HG03064 (cell line): Measurements from ENCODE around the gene EIF3J.
"Not testable (repeated sequence)": the region's sequence is repeated elsewhere in the genome, so short reads cannot be mapped to it uniquely, and the experiment has no call there.

Experiments used
- ATAC-seq: cut with Tn5 transposase; IDR thresholded peaks from one replicate; pipeline ENCODE4 v1.9.1; 2021; ENCODE audit warnings: low read depth; ENCODE audit not compliant: unreplicated experiment

Gene EIF3J

DNA sequence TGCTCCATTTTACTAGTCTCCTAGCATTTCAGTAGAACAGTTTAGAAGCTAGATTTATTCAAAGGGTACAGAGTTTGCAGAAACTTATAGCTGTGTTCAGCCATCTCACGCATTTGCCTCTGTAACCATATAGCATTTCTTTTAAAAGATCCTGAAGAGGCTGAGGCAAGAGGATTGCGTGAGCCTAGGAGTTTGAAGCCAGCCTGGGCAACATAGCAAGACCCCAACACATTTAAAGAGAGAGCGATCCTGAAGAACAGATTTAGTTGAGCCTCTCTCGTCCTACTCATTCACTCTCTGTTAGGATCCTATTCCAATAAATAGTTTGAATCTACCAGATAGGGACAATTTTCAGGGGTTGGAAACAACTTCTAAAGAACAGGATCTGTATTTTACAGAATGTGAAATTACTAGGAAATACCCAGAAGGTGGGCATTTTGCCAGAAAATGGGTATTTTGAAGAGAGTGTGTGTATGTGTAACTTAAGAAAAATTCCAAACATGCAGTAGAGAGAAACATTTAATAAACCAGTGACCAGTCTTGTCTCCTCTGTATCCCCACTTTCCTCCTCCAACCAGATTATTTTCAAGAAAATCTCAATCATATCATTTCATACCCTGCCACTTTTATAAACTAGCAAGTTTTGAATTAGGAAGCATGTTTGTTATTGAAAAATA lies 4.5 kb downstream of the EIF3J start:
- ATAC-seq, result no peak

DNA sequence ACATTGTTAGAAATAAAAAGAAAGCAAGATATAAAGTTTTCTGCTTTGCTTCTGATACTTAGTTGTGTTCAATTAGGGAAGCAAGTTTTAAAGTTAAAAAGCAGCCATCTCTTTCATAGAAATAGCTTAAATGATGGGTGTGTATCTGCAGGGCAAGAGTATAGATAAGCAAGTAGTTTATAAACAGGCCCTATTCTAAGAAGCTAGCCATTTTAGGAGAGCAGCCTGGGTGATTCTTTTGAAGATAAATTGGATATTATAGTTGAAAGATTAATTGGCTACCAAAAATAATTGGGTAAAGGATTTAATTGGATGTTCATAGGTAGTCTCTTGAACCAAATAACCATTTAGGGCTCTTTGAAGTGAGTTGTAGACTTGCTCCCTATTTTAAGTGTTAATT lies 5.6 kb downstream of the EIF3J start:
- no peak for ATAC-seq

DNA sequence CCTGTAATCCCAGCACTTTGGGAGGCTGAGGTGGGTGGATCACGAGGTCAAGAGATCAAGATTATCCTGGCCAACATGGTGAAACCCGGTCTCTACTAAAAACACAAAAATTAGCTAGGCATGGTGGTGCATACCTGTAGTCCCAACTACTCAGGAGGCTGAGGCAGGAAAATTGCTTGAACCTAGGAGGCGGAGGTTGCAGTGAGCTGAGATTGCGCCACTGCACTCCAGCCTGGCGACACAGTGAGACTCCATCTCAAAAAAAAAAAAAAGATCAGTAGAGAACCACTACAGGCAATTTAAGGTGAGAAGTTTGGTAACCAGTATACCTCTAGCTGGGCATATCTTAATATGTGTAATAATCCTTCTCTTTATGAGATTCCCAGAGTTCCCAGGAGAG lies 7.8 kb downstream of the EIF3J start:
- ATAC-seq, result not testable (repeated sequence)

DNA sequence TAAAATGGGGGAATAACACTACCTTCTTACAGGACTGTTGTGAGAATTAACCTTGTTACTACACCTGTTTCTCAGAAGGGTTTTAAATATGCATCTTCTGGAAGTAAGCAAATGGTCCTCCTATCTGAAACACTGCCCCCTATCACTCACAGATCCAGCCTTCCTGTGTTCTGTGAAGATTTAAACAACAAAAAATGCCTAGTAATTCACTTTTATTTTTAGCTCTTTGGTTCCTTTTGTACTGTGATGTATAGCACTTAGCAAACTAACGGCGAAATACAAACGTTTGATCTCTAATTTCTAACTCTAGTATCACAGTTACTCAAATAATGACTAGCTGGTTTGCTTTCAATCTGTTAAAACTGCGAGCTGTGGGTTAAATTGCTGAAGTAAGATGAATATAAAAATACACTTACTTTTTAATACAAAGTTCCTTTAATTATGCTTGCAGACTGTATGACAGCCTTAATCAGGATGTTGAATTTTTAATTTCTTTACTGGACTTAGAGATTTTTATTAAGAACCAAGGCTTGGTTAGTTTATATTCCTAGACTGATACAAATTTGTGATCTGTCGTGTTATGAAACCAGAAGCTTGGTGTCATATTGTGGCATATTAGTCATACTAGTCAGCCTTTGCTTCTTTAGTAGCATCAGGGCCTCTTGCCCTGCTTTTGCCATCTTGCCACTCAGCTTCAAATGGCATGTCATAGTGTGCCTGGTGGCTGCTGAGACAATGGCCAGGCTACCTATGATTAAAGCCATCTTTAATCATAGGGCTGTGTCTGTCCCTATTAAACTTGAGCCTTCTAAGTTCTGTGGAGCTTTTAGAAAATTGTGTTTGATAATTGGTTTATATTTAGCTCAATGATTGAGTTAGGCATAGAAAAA lies 9.2 kb downstream of the EIF3J start:
- ATAC-seq, result no peak

DNA sequence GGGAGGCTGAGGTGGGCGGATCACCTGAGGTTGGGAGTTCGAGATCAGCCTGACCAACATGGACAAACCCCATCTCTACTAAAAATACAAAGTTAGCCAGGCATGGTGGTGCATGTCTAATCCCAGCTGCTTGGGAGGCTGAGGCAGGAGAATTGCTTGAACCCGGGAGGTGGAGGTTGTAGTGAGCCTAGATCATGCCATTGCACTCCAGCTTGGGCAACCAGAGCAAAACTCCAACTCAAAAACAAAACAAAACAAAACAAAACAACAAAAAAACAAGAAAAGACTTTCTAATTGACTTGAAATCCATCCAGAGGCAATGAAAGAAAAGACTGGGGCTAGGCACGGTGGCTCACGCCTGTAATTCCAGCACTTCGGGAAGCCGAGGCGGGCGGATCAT lies 12.2 kb downstream of the EIF3J start:
- not testable (repeated sequence) for ATAC-seq

DNA sequence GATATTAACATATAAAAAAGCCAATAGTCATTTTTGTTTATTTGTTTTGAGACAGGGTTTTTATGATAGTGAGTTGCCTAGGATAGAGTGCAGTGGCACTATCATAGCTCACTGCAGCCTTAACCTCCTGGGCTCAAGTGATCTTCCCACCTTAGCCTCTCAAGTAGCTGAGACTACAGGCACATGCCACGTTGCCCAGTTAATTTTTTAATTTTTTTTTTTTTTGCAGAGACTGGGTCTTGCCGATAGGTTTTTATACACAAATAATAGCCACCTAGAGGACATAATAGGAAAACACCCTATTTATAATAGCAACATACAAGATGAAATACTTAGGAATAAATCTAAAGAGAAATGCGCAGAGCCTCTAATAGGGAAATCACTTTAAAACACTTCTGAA lies 13.3 kb downstream of the EIF3J start:
- ATAC-seq, result no peak

DNA sequence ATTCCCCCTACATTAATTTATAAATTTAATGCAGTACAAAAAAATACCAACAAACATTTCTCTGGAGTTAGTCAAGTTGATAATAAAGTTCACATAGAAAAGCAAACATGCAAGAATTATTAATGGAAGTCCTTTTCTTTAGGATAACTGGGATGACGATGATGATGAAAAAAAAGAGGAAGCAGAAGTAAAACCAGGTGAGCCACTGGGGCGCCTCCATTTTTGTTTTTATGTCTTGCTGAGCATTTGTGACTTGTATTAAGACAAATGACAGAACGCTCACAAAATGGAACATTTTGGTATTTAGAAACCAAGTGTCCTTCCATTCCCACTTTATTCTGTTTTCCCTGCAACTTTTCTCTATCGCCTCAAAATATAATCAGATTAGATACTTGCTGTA lies 13.8 kb downstream of the EIF3J start:
- ATAC-seq, result no peak

DNA sequence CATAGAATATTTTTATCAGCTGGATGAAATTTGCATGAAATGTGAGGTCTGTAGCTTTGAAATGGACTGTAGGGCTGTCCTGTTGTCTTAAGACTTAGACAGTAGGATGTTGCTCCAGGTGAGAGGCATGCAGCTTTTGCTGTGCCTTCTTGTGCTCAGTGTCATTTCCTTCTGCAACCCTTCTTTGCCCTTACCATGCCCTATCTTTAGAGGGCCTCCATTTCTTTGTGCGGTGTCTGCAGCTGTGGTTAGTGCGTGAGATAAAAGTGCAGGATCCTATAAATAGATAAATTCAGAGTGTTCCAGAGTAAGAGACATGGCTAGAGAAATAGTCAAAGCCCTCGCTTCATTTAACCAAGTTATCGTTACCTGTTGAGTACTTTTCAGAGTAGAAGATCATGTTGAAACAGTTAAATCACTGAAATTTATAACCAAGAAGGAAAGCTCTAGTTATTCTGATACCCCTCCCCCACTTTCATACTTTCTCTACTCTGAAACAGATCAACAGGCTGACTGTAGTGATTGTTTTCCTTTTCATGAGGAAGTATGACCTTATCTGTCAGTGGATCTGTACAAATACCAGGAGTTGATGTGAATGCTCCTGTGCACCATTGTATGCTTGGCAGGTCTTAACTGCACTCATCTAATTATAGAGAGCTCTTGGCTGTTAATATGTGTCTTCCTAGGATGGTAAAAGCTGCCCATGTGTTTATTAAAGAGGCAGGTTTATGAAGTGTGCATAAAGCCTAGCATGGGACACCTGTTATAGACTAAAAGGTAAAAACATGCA lies 18.2 kb downstream of the EIF3J start:
- no peak for ATAC-seq

DNA sequence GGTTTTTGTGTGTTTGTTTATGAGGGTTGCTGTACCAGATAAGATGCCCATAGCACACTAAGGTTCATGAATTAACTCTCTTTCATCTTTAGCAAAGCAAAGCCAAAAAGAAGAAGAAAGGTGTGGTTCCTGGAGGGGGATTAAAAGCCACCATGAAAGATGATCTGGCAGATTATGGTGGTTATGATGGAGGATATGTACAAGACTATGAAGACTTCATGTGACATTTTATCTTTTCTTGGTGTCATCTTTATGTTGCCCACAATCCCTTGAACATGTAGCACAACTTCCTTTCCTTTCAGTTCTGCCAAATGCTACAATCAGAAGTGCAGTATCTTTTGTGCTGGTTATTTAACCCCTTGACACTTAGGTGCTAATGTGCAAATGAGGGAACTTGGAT lies 24.0 kb downstream of the EIF3J start:
- ATAC-seq, result not testable (repeated sequence)

DNA sequence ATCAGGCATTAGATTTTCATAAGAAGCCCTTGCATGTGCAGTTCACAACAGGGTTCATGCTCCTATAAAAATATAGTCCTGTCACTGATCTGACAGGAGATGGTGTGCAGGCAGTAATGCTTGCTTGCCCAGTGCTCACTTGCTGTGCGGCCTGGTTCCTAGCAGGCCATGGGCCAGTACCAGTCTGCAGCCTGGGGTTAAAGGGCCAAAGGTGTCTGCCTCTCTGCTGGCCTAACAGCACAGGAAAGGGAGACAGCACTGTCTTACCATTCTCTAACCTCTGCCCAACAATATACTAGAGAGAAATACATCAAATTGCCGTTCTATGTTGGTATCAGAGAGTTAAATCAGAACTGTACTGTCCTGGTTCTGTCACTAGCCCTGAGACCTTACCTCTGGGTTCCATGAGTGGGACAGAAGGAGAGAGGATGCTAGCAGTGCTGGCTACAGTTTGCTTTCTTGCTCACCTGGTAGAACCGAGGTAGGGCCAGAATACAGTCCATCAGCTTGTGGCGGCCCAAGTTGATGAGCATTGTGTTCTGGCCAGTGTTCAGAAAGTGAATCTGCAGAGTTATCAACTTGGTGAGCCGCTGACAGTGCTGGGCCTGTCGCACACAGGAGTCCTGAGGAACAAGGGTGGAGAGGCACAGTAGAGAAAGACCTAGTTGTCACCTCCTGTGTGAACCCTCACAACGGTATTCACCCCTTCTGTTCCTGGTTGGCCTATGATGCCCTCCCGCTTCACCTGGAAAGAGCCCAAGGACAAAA lies 28.6 kb downstream of the EIF3J start:
- ATAC-seq, result no peak

DNA sequence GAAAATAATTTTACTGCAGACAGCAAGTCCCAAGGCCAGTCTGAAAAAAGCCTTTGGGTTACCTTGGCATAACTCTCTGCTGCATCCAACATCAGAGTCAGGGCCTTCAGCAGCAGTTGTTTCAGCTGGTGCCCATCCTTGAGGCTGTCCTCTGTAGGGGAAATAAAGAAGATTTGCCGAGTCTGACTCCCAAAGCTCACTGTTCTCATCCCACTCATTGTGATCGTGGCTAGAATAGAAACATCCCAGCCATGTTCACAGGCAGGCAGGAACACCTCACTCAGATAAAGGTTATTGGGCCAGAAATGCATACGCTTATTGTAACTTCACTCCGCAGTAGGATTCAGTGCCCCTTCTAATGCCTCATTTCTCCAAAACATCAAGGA lies 29.2 kb downstream of the EIF3J start:
- ATAC-seq, result no peak

DNA sequence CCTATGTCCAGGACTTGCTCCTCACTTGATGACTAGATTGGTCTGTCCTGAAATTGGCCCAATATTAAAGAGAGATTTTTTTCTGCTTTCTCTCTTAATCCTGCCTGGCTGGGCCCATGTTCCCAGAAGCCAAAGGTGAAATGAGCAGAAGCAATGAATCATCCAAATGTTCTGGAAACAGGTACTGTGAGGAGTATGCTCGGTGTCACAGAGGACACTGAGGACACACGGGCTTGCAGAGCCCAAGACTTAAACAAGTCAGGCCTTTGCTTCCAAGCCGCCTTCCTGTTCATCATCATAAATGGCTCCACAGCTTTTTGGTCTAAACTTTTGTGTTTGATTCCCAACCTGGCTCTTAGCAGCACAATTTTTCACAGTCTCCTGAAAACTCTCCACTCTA lies 31.4 kb downstream of the EIF3J start:
- no peak for ATAC-seq

DNA sequence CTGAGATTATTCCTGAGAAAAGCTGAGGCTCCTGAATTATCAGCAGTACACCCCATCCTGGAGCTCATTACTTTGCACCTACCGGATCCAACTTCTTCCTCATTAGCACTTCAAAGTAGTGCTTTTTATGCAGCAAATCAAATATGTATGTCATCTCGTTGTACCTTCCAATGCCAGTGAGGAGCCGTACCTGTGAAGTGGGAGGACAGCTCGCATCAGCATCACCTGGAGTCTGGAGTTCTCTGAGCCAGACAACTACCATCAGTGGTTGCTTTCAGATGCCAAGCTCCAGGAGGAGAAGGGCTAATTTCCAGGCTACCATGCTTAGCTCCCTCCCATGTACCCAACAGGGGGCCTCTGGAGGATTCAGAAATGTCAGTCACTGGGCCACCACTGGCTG lies 32.4 kb downstream of the EIF3J start:
- no peak for ATAC-seq

DNA sequence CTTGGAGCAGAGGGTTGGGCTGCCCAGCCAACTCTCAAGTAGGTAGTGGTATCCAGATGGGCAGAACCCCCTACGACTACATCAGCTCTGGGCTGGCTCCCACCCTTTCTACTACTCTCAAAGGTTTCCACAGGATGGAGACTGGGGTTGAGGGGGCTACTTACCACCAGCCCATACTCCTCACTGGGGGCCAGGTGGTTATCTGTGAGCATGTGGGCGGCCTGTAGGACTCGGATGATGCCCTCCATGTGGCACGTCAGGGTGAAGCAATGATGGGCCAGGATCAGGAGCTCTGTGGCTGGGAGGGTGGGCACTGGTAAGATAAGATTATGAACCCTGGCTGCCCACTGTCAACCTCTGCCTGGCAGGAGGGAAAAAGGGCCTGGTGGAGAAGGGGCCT lies 33.4 kb downstream of the EIF3J start:
- no peak for ATAC-seq

DNA sequence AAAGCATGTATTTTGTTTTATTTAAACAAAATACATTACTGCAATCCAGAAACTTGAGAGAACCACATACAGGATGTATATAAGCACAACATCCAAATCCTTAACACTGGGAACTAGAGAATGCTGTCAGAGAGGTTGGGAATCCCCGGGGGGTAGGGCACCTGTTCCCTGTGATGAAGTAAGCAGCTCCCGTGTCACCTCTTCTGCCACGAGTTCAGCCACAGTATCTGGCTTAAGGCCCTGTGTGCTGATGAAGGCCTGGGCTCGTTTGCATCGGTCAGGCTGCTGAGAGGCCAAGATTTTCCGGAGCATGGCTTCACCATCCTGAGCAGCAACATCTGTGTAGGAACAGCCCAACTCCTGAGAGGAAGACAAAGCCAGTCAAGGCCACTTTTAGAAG lies 36.4 kb downstream of the EIF3J start:
- ATAC-seq, result no peak

DNA sequence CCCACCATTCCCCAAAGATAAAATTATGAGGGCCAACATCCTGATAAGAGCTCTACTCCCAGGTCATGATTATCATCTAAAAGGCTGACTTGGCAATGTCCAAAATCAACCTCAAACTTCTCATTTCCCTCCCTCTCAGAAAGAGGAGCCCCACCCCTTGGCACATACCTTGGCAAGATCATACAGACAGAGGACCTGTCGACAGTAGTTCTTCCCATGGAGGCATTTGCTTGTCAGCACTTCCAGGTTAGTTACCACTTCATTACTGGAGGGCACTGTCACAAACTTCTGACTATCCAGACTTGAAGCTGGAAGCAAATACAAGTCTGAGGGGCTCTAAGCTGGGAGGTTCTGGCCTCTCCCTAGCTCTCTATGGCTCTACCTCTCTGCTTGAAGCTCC lies 37.8 kb downstream of the EIF3J start:
- ATAC-seq, result no peak

DNA sequence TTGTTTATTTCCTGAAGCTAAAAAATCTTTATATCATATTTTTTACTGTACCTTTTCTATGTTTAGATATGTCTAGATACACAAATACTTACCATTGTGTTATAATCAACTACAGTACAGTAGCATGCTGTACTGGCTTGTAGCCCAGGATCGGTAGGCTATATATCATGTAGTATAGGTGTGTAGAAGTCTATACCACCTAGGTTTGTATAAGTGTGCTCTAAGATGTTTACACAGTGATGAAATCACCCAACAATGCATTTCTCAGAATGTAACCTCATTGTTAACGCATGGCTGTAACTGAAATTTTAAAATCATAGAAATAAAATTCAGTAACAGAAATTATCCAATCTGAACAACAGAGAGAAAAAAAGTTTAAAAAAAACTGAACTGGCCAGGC lies 43.2 kb downstream of the EIF3J start:
- no peak for ATAC-seq

DNA sequence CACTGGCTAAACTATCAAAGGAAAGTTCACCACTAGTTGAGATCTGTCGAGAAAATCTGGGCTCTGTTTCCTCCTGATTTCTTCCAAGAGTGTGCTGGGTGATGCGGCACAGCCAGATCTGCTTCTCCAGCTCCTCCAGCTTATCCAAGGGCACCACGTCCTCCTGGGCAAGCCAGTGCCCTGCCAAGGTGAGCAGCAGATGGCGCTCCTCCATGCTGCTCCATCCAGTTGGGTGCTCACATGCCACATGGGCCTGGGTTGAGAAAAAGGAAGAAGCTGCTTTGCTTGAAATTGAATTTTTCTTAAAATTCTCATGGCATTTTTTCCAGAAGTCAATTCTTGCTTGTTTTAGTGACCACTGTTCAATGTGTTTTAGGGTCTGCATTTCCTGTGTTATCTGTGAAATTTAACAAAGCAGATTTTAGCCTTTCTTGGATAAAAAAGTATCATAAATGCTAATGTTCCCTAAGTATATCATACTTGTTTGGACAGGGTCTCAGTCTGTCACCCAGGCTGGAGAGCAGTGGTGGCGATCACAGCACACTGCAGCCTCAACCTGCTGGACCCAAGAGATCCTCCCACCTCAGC lies 47.3 kb downstream of the EIF3J start:
- no peak for ATAC-seq

DNA sequence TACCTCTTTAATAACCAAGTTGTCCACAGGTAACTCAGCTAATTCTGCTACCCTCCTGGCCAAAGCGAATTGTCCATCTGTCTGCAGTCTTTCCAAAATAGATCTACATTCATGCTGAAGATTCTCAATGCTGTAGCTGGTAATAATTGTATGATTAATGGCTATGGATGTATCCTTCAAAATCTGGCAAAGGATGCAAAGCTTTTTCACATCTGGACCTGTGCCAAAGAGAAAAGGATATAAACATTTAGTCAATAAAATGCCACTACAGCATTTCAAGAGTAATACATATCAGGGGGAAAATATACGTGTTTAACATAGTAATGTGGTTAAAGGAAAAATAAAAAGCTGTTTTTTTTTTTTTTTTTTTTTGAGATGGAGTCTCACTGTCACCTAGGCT lies 48.7 kb downstream of the EIF3J start:
- no peak for ATAC-seq

DNA sequence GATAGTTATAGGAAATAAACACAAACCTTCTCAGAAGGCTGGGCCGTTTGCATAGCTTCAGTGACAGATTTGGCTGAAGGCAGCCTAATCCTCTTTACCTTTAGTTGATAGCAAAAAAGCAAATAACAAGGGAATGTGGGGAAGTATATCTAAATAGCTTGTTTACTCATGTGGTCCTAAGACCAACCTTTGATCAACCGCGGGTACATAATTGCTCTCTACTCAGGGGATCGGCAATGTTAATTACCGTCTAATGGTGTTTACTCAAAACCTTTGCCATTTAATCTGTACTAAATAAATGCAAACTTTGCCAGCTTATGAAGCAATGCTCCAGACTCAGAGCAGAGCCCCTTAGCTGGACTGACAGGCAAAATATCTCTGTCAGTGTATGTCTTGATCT lies 51.6 kb downstream of the EIF3J start:
- ATAC-seq, result no peak
